ENCODE measurements around the gene BCL6.
A peak's percentile ranks its signal among the peaks of the same experiment; 100 is the strongest.

BCL6 gene

DNA sequence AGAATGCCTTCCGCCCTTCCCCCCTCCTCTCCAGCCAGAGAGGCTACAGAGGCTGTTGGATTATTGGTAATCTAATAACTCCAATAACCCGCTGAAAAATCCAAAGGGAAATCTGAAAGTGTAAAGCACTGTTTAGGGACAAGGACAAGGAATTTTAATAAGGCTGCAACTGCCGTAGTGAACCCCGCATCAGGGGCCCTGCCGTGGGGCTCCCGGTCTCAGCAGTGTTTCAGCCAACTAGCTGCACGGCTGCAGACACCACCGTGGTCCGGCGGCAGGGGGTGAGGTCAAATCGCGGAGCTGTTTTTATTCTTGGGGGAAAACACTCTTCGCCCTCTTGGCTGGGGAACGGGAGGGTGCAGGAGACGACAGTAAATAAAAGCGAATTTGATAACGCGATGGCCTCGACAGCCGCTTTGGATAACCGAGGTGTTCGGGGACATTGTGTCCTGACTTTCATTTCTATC, 6.1 kb downstream of the BCL6 start:
- no peak for DNase-seq (ENCODE audit: low read depth in 3 of 3)

DNA sequence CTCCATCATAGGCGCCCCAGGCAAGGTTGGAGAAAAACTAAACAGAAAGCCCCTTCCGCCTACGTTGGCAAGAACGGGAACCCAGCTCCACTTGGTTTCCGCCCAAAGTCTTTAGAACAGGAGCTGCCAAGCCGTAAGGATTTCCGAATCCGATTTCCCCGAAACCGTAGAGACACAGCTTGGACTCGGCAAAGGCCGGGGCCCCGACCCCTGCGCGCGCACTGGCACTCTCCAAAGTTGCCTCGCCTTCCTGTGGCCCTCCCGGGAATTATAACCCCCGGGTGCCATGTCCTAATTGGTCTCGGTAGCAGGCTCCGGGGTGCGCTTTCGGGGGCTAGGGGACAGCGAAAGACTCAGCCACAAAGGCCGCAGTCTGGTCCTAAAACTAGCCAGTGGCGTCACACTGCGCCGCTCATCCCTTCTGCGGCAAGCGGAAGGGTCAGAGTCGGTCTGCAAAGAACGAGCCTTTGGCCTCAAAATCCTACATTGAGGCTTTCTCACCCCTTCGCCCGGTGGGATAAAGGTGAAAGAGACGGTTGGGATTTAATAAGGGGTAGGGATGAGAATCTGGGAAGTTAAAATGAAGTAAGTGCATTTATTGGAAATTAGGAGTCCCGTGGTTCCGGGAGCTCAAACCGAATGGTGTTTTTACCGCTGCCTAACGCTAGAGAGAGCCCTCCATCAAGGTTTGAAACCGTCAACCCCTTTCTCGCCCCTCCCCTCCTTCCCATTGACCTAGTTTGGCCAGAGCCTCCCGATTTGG, 6.8 kb downstream of the BCL6 start:
- DNase-seq (ENCODE audit: low read depth in 3 of 3) = peak in 2 of 3 experiments; percentile 42 to 44

DNA sequence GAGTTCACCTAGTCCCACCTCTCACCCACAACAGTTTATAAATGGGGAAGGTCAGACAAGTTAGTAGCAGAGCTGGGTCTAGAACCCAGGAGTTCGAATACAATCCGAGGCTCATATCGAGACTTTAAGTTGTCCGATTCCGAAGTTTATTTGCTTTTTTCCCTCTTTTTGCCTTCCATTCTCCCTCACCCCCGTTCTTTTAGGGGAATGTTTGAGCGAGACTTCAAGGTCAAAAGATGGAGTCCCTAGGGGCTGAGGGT, 7.3 kb downstream of the BCL6 start:
- no peak for DNase-seq (ENCODE audit: low read depth in 3 of 3)

DNA sequence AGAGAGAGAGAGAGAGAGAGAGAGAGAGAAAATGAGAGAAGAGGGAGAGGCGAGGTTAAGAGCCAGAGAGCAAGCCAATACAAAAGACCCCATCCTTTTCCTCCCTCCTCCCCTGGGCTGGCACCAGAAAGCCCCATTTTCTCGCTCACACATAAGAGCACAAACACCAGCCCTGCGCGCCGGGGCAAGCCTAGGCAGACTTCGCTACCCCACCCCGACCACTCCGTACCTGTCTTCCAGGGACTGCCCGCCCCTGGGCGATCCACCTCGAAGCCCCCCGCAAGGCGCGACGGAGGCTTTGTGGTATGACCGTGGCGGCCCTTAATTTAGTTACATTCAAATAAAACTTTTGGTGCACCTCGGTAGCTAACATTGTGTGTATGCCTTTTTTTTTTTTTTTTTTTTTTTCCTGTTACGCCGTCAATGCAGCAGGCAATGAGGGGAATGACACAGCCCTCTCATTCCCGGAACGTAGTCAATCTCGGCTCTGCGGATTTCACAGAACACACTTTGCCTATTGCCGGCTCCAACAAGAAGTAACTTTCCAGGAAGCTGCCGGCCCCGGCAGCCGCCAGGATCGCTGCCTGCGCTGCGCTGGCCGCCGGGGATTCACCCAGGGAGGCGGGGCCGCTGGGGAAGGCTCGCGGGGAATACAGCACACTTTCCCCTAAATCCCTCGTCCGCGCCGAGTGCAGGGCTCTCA, 7.7 kb downstream of the BCL6 start:
- no peak for DNase-seq (ENCODE audit: low read depth in 3 of 3)

DNA sequence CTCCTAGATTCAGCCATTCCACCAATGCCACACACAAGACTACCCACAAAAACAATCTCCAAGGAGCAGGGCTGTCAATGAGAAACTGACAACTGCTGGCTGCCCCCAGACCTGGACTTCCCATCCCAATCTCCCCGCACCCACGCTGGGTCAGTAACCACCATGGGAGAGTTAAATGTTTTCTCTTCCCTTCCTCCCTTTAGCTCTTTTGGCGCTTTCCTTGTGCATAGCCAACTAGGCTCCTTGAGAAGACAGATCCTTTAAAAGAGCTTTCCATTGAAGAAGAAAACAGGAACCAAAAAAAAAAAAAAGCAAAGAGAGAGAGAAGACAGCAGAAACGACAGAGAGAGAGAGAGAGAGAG, 8.3 kb downstream of the BCL6 start:
- DNase-seq (ENCODE audit: low read depth in 3 of 3) = no peak

DNA sequence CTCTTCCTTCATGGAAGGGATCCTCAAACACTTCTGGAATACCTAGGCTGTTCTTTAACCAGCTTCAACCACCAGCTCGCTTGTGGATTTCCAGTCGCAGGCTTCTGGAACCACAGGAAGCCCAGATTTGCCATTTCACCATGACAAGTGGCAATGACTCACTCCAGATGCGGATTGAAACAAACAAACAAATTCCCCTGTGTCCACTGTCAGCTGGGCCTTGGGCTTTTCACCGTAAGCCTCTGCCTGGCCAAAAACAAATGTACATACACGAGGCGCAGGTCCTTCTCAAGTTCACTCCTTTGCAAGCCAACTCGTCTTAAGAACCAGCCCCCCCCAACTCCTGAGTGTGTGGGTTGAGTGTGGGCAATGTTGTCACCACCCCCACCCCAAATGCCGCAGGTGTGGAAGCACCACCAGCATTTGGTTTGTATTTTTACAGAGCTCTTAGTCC, 8.8 kb downstream of the BCL6 start:
- DNase-seq (ENCODE audit: low read depth in 3 of 3) = no peak

DNA sequence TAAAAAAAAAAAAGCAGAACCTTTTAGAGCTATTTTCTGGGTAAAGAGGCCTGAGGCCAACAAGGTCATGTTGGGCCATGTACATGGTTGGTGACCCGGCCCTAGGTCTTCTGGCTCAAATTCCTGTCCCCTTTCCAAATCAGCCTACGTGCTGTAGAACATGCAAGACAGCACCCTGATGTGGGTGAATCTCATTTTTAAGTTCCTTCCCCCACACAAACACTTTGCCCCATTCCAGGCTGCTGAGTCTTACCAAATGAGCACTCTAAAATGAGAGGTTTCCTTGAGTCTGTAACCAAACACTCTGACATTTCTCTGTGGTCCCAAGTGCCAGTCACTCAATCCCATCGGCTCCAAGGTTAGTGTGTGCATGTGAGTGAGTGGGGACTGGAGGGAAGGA, 9.4 kb downstream of the BCL6 start:
- DNase-seq (ENCODE audit: low read depth in 3 of 3) = no peak

DNA sequence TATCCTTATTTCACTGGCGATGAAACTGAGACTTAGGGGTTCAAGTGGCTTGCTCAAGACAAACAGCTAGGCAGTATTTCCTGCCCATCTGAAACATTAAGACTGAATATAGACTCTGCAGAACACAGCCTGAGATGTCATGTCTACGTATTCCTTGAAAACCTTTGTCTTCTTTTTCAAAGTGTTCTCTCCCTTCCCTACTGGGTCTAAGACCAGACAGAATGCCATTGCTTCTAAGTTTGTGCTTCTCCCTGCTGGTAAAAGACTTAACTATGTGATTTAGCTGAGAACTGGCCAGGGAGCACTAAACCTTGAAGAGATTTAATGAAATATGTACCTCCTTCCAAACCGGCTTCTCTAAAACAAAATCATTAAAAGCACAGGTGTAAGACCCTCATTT, 9.9 kb downstream of the BCL6 start:
- no peak for DNase-seq (ENCODE audit: low read depth in 3 of 3)

DNA sequence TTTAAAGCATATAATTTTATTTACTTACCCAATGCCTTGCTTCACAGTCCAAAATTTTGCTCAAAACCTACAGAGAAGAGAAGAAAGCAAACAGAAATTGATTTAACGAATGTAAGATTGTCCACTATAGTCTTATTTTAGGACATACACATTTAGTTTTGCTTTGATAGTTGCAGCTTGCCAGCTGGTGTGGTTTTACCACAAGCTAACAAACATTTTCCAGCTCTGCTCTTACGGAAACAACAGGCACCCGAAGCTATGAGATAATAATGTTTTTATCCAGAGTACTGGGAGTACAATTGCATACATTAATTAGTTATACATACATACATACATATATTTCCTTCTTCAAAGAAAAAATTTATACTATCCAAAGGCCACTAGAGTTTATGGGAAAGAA, 10.4 kb downstream of the BCL6 start:
- DNase-seq (ENCODE audit: low read depth in 3 of 3) = no peak

DNA sequence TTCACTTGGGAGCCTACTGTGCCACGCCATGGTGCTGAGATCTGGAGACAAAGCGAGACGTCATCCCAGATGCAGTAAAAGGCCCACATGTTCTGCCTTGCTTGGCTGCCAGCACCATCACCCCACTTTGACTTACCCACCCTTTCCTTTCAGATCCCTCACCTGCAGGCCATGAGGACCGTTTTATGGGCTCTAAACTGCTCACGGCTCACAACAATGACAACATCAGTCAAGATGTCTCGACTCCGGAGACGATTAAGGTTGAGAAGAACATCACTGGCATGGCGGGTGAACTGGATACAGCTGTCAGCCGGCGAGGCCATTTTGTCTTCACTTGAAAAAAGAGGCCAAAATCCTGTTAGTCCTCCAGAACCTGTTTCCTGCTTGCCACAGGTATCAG, 11.9 kb downstream of the BCL6 start:
- DNase-seq (ENCODE audit: low read depth in 3 of 3) = no peak

DNA sequence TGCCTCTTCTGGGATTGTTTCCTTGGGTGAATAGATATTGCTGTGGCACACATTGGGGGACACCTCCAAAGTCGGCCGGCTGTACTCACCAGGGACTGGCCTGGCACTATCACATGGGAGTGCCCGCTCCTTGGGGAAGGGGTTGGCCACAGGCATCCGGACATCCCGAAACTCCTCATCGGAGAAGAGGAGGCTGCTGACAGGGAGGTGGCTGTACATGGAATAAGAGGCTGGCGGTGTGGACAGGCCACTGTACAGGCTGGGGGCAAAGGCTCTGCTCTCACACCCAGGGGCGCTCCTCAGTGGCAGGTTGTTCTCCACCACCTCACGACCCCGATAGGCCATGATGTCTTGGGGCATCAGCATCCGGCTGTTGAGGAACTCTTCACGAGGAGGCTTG, 15.7 kb downstream of the BCL6 start:
- DNase-seq (ENCODE audit: low read depth in 3 of 3) = no peak

DNA sequence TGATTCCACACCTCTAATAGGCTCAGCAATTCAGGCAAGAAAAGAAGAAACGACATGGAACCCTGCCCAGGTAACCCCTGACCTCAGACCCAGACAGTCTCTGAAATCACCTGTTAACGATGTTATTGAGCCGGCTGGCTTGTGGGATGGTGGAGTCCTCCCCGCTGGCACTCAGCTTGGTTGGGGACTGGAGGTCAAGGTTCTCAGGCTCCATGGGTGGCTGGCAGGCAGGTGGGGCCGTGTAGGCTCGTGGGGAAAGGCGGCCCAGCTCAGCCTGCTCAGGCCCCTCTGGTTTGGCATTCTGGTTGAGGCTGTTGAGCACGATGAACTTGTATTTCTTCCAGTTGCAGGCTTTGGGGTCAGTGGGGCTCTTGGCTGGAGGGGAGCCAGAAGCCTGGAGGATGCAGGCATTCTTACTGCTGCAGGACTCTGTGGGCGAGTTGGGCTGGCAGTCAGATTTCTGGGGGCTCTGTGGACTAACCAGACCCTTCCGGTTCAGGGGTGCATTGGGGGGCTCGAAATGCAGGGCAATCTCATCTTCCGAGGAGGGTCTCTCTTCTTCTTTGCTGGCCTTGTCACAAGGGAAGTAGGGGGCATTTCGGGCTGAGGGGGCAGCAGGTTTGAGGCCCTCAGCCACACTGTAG, 16.2 kb downstream of the BCL6 start:
- no peak for DNase-seq (ENCODE audit: low read depth in 3 of 3)

DNA sequence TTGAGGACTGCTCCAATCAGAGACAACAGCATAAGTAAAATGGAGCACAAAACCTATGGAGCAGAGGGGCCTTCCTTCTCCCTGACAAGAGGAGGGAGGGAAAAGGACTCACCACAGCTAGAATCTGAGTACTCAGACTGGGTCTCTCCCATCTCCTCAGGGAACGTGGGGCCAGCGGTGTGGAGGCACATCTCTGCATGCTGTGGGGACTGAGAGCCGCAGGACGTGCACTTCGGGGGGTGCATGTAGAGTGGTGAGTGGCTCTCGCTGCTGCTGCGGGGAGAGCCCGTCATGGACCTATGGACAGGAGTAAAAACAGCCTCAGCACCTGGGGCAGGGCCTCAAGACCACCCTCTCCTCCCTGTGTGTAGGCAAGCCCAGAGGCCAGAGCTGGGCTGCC, 17.0 kb downstream of the BCL6 start:
- DNase-seq (ENCODE audit: low read depth in 3 of 3) = no peak

DNA sequence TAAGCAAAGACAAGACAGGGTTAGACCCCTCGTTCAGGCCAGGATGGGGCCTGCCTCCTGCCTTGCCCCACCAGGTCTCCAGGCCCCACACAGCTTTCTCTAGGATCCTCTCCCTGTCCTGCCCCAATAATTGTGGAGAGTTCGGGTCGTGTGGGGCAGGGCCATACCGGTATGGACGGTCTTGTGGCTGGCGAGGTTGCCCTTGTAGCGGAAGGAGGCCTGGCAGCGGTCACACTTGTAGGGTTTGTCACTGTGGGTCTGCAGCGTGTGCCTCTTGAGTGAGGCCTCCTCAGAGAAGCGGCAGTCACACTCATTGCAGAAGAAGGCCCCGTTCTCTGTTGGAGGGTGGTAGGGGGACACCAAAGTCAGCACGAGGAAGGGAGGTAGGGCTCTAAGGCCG, 18.7 kb downstream of the BCL6 start:
- no peak for DNase-seq (ENCODE audit: low read depth in 3 of 3)

DNA sequence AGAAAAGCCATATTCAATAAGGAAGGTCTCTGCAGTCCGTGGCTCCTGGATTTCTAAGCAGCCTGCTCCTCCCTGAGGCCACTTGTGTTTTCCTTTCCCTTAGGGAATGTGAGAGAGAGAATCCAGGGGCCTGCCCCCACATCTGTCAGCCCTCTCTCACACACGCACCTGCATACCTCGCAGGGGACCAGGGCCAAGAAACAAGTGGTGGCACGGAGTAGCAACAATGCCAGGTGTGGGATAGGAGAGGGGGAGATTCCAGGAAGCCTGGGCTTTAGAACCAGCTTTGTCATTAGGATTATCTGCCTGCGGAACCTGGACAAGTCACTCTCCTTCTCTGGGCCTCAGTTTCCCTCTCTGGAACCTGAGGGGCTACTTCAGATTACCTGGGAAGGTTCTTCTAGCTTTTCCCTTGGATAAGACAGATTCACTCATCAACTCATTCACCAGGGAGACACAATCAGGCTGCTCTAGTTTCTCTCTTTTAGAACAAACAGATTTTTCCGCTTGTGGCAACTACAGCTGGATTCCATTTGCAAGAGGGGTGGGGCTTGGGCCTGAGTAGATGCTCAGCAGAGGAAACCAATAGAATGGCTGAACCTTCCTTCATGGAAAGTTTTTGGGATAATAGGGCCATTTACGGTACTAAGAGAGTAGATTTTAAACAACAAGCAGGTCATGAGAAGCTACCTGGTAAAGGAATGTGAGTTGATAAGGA, 19.5 kb downstream of the BCL6 start:
- no peak for DNase-seq (ENCODE audit: low read depth in 3 of 3)

DNA sequence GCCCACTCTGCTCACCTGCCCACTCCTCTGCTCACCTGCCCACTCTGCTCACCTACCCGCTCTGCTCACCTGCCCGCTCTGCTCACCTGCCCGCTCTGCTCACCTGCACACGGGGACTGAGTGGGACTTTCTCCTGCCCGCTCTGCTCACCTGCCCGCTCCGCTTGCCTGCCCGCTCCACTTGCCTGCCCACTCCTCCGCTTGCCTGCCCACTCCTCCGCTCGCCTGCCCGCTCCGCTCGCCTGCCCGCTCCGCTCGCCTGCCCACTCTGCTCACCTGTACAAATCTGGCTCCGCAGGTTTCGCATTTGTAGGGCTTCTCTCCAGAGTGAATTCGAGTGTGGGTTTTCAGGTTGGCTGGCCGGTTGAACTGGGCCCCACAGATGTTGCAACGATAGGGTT, 20.0 kb downstream of the BCL6 start:
- DNase-seq (ENCODE audit: low read depth in 3 of 3) = no peak

DNA sequence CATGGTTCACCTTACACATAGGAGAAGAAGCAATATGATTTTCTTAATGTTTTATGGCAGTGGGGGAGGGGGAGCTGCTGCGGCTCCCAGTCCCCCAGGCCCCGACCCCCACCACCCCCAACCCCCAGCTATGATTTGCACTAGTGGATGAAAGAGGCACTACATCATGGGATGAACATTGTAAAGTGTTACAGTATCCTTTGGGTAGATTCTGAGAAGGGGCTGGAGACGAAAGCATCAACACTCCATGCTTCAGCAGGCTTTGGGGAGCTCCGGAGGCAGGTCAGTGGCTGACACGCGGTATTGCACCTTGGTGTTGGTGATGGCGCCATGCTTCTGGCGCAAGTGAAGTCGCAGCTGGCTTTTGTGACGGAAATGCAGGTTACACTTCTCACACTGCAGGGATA, 23.1 kb downstream of the BCL6 start:
- DNase-seq (ENCODE audit: low read depth in 3 of 3) = no peak

DNA sequence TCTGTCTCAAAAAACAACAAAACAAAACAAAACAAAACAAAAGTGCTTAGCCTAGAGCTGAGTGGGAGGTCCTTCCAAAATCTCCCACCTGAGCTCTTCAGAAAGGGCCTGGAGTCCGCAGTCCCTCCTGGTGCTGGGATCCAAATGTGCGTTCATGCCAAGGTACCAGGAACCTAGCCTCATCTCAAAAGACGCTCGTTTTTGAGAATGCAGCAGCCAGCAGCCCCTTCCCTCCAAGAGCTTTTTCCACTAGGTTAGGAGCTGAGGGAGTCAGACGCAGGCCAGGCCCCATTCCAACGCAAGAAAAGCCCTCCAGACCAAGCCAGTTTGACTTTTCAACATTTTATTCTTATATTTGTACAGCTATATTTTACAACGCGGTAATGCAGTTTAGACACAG, 24.2 kb downstream of the BCL6 start:
- no peak for DNase-seq (ENCODE audit: low read depth in 3 of 3)

DNA sequence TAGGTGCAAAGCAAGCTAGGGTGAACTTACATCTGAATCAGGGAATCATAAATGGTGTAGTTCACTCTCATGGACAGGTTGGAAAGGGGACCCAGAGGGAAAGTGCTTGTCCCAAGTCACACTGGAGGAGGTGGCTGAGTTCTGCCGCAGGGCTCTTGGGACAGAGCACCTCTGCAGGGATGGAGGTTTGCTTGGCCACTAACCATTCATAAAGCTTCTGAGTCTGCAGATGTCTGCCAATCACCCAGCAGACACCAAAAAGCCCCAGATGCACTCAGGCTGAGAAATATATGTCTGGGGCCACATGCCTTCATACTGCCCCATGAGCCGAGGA, 25.0 kb downstream of the BCL6 start:
- DNase-seq (ENCODE audit: low read depth in 3 of 3) = no peak

DNA sequence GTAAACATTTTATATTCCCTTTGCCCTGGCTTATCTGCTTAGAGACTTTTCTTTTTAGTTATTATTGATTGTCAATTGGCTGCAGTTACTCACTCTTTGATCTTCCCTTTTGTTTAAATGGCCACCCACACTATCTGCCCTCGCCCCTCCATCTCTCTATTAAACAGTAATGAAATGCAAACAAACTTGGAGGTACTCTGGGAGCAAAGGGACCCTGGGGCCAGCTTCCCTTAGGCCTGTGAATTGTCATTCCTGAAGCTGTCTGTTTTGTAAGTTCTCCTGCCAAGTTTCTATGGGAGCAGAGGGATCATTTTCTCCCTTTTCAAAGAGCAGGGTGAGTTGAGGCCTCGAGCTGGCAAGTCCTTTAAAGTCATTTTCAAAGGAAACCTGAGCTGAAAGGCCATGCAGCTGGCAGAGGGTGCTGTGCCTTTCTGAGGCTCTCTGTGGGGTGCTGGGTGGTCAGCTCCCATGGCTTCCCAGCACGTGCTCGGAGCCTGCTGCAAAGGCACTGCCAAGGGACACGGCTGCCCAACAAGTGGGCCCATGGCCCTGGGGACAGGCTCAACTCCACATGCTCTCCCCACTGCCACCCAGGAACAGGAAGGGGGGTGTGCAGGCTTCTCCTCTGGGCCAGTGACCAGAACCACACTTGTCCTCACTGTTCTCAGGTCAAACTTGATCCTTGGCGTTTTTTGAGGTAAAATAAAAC, 25.5 kb downstream of the BCL6 start:
- DNase-seq (ENCODE audit: low read depth in 3 of 3) = no peak

DNA sequence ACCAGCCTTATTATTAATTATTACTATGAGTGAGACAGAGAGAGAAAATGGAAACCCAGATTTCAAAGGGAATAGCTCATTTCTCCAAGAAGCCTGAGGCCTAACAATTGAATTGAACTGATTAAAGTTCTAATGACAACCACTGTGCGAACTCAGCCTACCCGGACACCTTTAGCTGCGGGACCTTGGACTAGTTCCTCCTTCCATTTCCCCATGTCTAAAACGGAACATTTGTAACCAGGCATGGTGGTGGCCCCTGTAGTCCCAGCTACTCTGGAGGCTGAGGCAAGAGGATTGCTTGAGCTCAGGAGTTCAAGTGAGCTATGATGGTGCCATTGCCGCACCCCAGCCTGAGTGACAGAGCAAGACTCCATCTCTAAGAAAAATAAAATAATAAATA, 26.5 kb downstream of the BCL6 start:
- DNase-seq (ENCODE audit: low read depth in 3 of 3) = no peak

DNA sequence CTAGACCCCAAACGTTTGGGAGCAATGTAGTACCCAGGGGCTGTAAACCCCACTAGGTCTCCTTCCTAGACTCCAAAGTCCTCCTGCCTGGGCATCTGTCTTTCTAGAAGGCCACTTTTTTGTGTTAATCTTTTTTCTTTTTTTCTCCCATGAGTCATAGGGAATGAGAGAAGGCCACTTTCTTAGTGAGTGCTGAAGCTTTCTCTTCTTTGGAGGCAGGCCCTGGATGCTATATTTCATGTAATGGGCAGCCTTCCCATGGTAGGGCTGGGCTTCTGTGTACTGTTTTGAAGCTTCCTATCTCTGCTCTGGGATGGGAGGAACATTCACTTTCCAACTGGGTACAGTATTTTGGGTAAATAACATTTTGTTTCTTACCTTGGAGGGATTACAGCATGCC, 27.7 kb downstream of the BCL6 start:
- no peak for DNase-seq (ENCODE audit: low read depth in 3 of 3)

Measured in stimulated activated CD4-positive, alpha-beta T cell treated with anti-CD3 and anti-CD28 coated beads, TNF-alpha, amount 100 ng/mL, for 4 hours (primary cell).